Right ventricle myocardium inferior (tissue), 1 donor: ENCODE measurements around the gene CELF4. TPM values are rescaled to one million over a fixed set of nuclear protein-coding genes. Genes with fewer than 3 reads are reported as not detected.
A peak's percentile ranks its signal among the peaks of the same experiment; 100 is the strongest.

Experiments used
- ATAC-seq: fragments of 200-7000 bp; cut with Tn5 transposase; one replicate; pipeline ENCODE4 v1.9.1; 2020; ENCODE audit warnings: mild to moderate bottlenecking, moderate library complexity
- DNase-seq: peaks from one replicate; pipeline ENCODE4 v3.0.0; 2021; ENCODE audit errors: missing footprints
- intact Hi-C: fragments of 100-400 bp; cut with DNase I; formaldehyde crosslinking; loops from one replicate; pipeline ENCODE4 v1.11.0; 2022
- total RNA-seq: library from RNA; stranded (reverse); fragmentation: NEBNext Ultra II Directional; extraction: Animal tissue kit (Norgen Biotek cat#: 25700); gene quantifications from one replicate; pipeline ENCODE4 v1.2.1, GENCODE V29; 2021
- donor health status: DM: no; HTN: yes; CAD: no; lungs with severe emphysema.

Gene CELF4
- total RNA-seq, 1 donor from 2014 or later = not detected

- ATAC-seq (no peak), DNase-seq (no peak)
- intact Hi-C loops = no loop called here
Observed at GRCh38 chr18:37272226-37272625, 293.4 kb downstream of the CELF4 start.

- no peak for ATAC-seq
- DNase-seq = no peak
- intact Hi-C loops = no loop called here
Observed at GRCh38 chr18:37270666-37271052, 294.9 kb downstream of the CELF4 start.

GRCh38 chr18:37270038-37270665, 295.4 kb downstream of the CELF4 start:
- no peak for ATAC-seq
- intact Hi-C loops = no loop called here
- DNase-seq = no peak

- DNase-seq = no peak
- no peak for ATAC-seq
- intact Hi-C loops = no loop called here
Observed at GRCh38 chr18:37266290-37266689, 299.3 kb downstream of the CELF4 start.

GRCh38 chr18:37265382-37265781, 300.2 kb downstream of the CELF4 start:
- no peak for DNase-seq
- intact Hi-C loops = no loop called here
- no peak for ATAC-seq

GRCh38 chr18:37264956-37265355, 300.6 kb downstream of the CELF4 start:
- ATAC-seq = no peak
- intact Hi-C loops = no loop called here
- DNase-seq = no peak

- intact Hi-C loops = no loop called here
- ATAC-seq = no peak
- DNase-seq = no peak
Observed at GRCh38 chr18:37261988-37262387, 303.6 kb downstream of the CELF4 start.

- ATAC-seq (no peak), DNase-seq (no peak)
- intact Hi-C loops = no loop called here
Observed at GRCh38 chr18:37261246-37261840, 304.3 kb downstream of the CELF4 start.

GRCh38 chr18:37260367-37261093, 305.1 kb downstream of the CELF4 start:
- DNase-seq (no peak), ATAC-seq (no peak)
- intact Hi-C loops = no loop called here

GRCh38 chr18:37259711-37260110, 305.9 kb downstream of the CELF4 start:
- no peak for ATAC-seq
- no peak for DNase-seq
- intact Hi-C loops = no loop called here

GRCh38 chr18:37258819-37259218, 306.8 kb downstream of the CELF4 start:
- ATAC-seq (no peak), DNase-seq (no peak)
- intact Hi-C loops = no loop called here

GRCh38 chr18:37258131-37258530, 307.5 kb downstream of the CELF4 start:
- DNase-seq (no peak), ATAC-seq (no peak)
- intact Hi-C loops = no loop called here

- intact Hi-C loops = no loop called here
- DNase-seq (no peak), ATAC-seq (no peak)
Observed at GRCh38 chr18:37254973-37255372, 310.6 kb downstream of the CELF4 start.

- intact Hi-C loops = no loop called here
- no peak for DNase-seq
- ATAC-seq = peak; percentile 26
Observed at GRCh38 chr18:37254236-37254754, 311.3 kb downstream of the CELF4 start.

- ATAC-seq (peak; percentile 20), DNase-seq (no peak)
- intact Hi-C loops = no loop called here
Observed at GRCh38 chr18:37253394-37254235, 312.0 kb downstream of the CELF4 start.

GRCh38 chr18:37252854-37253393, 312.7 kb downstream of the CELF4 start:
- ATAC-seq (no peak), DNase-seq (no peak)
- intact Hi-C loops = no loop called here

GRCh38 chr18:37252342-37252741, 313.3 kb downstream of the CELF4 start:
- intact Hi-C loops = no loop called here
- DNase-seq (no peak), ATAC-seq (no peak)

GRCh38 chr18:37251679-37252078, 313.9 kb downstream of the CELF4 start:
- intact Hi-C loops = no loop called here
- ATAC-seq = no peak
- no peak for DNase-seq
